Left lung (tissue), 10 donors: Measurements from ENCODE around the gene CYSRT1. TPM values are rescaled to one million over a fixed set of nuclear protein-coding genes. Genes with fewer than 3 reads are reported as not detected.
A peak's percentile ranks its signal among the peaks of the same experiment; 100 is the strongest.

Experiments used
- ATAC-seq: fragments of 200-7000 bp; cut with Tn5 transposase; one replicate; pipeline ENCODE4 v1.9.1; 2020; ENCODE audit warnings: moderate library complexity
- DNase-seq, 4 donors: peaks; one replicate each; pipeline ENCODE4 v3.0.0-alpha.2; 2013 to 2020
- H3K27ac ChIP-seq, 2 donors: fragments of 200-600 bp; sonication (generic) in 1 of 2; one replicate each; pipeline versions ENCODE4 v1.5.0 to v1.8.0; 2020 to 2021
- H3K27me3 ChIP-seq, 2 donors: fragments of 200-600 bp; sonication (generic) in 1 of 2; one replicate each; pipeline versions ENCODE4 v1.5.0 to v1.8.0; 2020 to 2021
- H3K36me3 ChIP-seq, 2 donors: fragments of 200-600 bp; sonication (generic) in 1 of 2; one replicate each; pipeline versions ENCODE4 v1.5.0 to v1.8.0; 2020 to 2021
- H3K4me1 ChIP-seq, 2 donors: fragments of 200-600 bp; one replicate each; pipeline ENCODE4 v1.8.0; 2021
- H3K4me3 ChIP-seq, 2 donors: fragments of 200-600 bp; sonication (generic) in 1 of 2; one replicate each; pipeline versions ENCODE4 v1.5.0 to v1.8.0; 2020 to 2021; ENCODE audit warnings: mild to moderate bottlenecking in 1 of 2
- H3K9me3 ChIP-seq, 2 donors: fragments of 200-600 bp; sonication (generic) in 1 of 2; one replicate each; pipeline versions ENCODE4 v1.5.0 to v1.8.0; 2020 to 2021
- intact Hi-C, 2 donors: fragments of 100-400 bp; cut with DNase I; formaldehyde crosslinking; loops; one replicate each; pipeline versions ENCODE4 v1.11.2 to v1.14.2; 2022
- polyA plus RNA-seq, 6 donors: library from polyadenylated mRNA; unstranded; fragments of 120-200 nt; gene quantifications; one replicate each; pipeline ENCODE4 v1.2.1, GENCODE V29; 2013; ENCODE audit not compliant: insufficient read length in 6 of 6
- total RNA-seq, 2 donors: library from RNA; stranded (reverse); fragmentation: NEBNext Ultra II Directional; extraction: Animal tissue kit (Norgen Biotek cat#: 25700); gene quantifications; one replicate each; pipeline ENCODE4 v1.2.1, GENCODE V29; 2021
- TF ChIP-seq, protein P1 (sequence below), 2 donors: fragments of 200-600 bp; sonication (generic) in 1 of 2; IDR thresholded peaks; one replicate each; pipeline versions ENCODE4 v1.5.0 to v1.8.0; 2021; ENCODE audit warnings: antibody characterized with exemption in 2 of 2
- donor health status: DM: no; HTN: yes; CAD: no.
- donor health status: DM: no; HTN: no; CAD: no.

Gene CYSRT1
- total and polyA plus RNA-seq, 8 donors: 0.44 to 3.7 (median 2.3) TPM

DNA sequence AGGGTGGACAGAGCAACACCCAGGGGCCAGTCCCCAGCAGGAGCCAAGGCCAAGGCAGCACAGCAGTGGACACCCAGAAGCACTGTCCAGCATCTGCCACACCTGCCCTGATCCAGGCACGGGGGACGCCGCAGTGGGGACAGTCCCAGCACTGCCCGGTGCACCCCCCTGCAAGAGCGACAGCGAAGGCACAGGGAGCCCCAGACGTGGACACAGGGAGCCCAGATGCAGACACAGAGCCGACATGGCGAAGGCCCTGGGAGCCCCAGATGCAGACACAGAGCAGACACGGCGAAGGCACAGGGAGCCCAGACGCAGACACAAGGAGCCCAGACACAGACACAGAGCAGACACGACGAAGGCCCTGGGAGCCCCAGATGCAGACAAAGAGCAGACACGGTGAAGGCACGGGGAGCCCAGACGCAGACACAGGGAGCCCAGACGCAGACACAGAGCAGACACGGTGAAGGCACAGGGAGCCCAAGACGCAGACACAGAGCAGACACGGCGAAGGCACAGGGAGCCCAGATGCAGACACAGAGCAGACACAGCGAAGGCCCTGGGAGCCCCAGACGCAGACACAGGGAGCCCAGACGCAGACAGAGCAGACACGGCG lies 40.9 kb upstream of the CYSRT1 start:
- TF ChIP-seq, protein P1, sequence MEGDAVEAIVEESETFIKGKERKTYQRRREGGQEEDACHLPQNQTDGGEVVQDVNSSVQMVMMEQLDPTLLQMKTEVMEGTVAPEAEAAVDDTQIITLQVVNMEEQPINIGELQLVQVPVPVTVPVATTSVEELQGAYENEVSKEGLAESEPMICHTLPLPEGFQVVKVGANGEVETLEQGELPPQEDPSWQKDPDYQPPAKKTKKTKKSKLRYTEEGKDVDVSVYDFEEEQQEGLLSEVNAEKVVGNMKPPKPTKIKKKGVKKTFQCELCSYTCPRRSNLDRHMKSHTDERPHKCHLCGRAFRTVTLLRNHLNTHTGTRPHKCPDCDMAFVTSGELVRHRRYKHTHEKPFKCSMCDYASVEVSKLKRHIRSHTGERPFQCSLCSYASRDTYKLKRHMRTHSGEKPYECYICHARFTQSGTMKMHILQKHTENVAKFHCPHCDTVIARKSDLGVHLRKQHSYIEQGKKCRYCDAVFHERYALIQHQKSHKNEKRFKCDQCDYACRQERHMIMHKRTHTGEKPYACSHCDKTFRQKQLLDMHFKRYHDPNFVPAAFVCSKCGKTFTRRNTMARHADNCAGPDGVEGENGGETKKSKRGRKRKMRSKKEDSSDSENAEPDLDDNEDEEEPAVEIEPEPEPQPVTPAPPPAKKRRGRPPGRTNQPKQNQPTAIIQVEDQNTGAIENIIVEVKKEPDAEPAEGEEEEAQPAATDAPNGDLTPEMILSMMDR (IDR thresholded peaks at IDR 0.05): no peak
- no peak overlapping the region for H3K27ac ChIP-seq
- H3K36me3 ChIP-seq: peaks cover 0 to 74% of the 10 kb centered on the region in 2 donors
- peaks cover 13 to 25% of the 10 kb centered on the region in 2 donors for H3K4me1 ChIP-seq
- H3K9me3 ChIP-seq: no peaks in the 10 kb centered on the region
- ATAC-seq (no peak), DNase-seq (no peak)
- intact Hi-C loops: no loop called here
- no peak overlapping the region for H3K4me3 ChIP-seq
- H3K27me3 ChIP-seq: no peaks in the 10 kb centered on the region

DNA sequence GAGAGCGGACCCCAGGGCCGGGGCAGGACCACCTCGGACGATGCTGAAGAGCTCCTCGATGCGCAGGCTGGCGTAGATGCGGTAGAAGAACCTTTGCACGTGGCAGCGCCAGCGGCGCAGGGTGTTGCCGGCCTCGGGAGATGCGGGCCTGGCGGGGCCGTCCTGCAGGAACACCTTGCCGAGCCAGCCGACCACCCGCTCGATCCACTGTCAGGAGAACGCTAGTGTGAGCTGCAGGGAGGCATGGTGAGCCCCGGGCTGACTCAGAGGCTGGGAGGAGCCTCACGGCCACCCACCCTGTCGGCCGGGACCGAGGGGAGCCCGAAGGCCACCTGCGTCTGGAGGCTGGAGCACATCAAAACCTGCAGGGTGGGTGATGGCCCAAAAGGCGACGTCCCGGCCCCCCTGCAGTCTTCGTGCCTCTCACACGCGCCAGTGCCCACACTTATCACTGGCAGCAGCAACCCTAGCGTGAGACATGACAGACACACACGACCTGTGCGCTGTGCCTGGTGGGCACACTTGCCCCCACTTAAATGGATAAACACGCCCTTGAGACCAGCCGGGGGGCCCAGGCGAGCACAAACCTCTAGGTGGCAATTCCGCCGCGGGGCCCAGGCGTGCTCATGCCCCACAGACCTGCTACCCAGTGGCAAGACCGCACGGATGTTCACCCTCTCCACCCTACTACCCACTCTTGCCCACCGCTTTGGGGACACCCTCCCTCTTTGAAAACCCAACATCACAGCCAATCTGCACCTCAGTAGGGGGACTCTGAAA lies 39.9 kb upstream of the CYSRT1 start:
- intact Hi-C loops: no loop called here
- ATAC-seq (no peak), DNase-seq (no peak)
- Histone ChIP-seq H3K27me3 (no peaks in the 10 kb centered on the region), H3K4me3 (no peak overlapping the region), H3K27ac (no peak overlapping the region), H3K36me3 (peaks cover 0 to 68% of the 10 kb centered on the region in 2 donors), H3K9me3 (no peaks in the 10 kb centered on the region), H3K4me1 (peaks cover 22 to 35% of the 10 kb centered on the region in 2 donors)
- TF ChIP-seq, protein P1 (IDR thresholded peaks at IDR 0.05): no peak

DNA sequence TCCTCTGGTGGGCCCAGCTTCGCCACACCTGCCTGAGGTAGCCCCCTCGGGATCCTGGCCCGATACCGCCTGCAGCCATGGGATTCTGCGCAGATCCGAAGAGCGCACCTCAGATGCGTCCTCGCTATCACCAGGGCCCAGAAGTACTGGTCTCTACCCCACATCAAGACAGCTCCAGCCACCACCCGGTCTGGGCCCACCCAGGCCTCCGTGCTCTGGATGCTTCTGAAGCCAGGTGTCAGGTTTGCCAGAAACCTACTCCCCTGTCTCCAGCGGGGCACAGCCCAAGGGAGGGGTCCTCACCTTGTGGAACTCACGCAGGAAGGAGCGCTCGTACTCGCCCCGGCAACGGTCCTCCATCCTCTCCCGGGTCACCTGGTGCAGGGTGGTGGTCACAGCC lies 39.1 kb upstream of the CYSRT1 start:
- Histone ChIP-seq H3K4me1 (peaks cover 26 to 43% of the 10 kb centered on the region in 2 donors), H3K36me3 (peaks cover 0 to 68% of the 10 kb centered on the region in 2 donors), H3K4me3 (no peak overlapping the region), H3K27me3 (no peaks in the 10 kb centered on the region), H3K9me3 (no peaks in the 10 kb centered on the region), H3K27ac (no peak overlapping the region)
- no peak for DNase-seq
- intact Hi-C loops: no loop called here
- TF ChIP-seq, protein P1 (IDR thresholded peaks at IDR 0.05): no peak
- ATAC-seq: no peak

DNA sequence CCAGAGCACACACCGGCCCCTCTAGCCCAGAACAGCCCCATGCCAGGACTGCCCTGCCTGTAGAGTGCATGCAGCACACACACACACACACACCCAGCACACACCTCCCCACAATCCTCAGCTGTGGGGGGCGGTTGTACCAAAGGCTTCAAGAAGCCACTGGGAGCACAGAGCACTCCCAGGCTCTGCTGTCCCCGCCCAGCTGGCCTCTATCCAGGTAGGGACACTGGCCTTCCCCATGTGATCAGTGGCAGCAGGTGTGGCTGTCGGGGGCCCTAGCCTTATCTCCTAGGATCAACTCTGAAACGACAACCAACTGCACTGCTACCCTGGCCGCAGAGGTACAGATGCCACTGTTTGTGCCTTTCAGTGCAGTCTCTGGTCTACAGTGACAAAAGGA lies 38.6 kb upstream of the CYSRT1 start:
- intact Hi-C loops: no loop called here
- H3K36me3 ChIP-seq: peaks cover 0 to 68% of the 10 kb centered on the region in 2 donors
- no peak overlapping the region for H3K4me3 ChIP-seq
- H3K27me3 ChIP-seq: no peaks in the 10 kb centered on the region
- DNase-seq (no peak), ATAC-seq (no peak)
- H3K27ac ChIP-seq: no peak overlapping the region
- TF ChIP-seq, protein P1 (IDR thresholded peaks at IDR 0.05): no peak
- no peaks in the 10 kb centered on the region for H3K9me3 ChIP-seq
- peaks cover 26 to 43% of the 10 kb centered on the region in 2 donors for H3K4me1 ChIP-seq

DNA sequence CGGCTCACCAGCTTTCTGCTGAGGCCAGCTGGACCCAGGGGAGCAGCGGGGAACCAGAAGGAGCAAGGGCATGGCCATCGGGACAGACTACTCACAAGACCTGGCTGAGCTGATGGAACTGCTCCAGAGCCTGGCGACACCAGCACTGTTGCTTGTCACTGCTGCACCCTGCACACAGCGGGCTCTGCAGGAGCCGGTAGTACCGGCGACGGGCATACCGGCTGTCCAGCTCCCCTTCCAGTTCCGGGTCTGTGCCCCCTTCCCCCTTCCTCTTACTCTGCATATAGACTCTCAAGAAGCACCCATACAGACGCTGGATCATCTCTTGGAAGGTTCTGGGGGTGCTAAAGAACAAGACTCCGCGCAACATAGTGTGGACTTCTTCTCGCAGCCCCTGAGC lies 37.6 kb upstream of the CYSRT1 start:
- Histone ChIP-seq H3K36me3 (peaks cover 0 to 68% of the 10 kb centered on the region in 2 donors), H3K27ac (no peak overlapping the region), H3K9me3 (no peaks in the 10 kb centered on the region), H3K4me3 (peak overlapping the region; percentile 85 to 98), H3K27me3 (no peaks in the 10 kb centered on the region), H3K4me1 (peaks cover 26 to 43% of the 10 kb centered on the region in 2 donors)
- intact Hi-C loops: no loop called here
- no peak for DNase-seq
- ATAC-seq: no peak
- TF ChIP-seq, protein P1 (IDR thresholded peaks at IDR 0.05): no peak
